GM21737 (cell line): Measurements from ENCODE around the gene CSGALNACT2.

Experiments used
- ATAC-seq: cut with Tn5 transposase; IDR thresholded peaks from one replicate; pipeline ENCODE4 v1.9.1; 2021; ENCODE audit warnings: mild to moderate bottlenecking, moderate library complexity; ENCODE audit not compliant: unreplicated experiment

The CSGALNACT2 gene

DNA sequence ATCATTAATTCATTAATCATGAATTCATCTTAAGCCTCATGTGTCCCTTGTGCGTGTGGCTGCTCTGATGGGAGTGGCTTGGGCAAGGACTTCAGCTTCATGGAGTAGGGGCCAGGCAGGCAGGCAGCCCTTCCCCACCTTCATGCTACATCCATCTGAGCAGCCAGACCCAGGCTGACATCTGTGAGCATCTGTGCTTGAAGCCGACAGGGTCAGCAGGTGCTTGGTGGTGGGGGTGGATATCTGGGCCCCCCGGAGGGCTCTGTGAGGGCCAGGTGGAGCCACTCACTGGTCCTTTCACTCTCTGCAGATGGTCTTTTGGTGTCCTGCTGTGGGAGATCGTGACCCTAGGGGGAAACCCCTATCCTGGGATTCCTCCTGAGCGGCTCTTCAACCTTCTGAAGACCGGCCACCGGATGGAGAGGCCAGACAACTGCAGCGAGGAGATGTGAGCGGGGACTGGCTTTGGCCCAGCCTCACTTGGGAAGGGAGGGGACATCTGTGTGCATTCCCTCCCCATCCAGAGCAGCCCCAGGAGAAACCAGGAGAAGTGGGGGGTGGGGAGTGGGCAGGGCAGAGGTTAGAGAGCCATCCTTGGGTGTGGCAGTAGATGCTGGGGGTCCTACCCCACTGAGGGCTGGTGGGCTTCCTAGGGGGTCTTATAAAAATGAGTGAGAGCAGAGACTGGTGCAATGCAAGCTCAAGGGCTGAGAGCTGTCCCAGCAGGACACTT is 14.7 kb upstream of the CSGALNACT2 start:
- no peak for ATAC-seq

DNA sequence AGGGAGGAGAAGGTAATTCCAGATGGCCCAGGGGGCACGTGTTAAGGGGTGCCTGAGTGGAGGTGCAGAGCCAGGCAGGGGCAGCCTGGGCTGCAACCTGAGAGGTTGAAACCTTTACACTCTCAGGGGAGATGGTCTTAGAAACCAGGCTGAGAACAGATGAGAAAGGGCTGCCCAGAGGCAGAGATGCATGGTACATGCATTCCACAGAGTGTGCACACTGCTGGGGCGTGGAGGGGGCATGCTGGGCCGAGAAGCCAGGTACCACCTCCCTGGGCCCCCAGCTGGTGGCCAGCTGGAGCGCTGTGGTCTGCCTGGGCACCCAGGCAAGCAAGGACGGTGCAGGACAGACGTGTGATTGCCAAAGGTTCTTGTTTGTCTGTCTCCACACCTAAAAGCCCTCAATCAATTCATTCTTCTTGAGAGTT is 14.1 kb upstream of the CSGALNACT2 start:
- ATAC-seq, result no peak

DNA sequence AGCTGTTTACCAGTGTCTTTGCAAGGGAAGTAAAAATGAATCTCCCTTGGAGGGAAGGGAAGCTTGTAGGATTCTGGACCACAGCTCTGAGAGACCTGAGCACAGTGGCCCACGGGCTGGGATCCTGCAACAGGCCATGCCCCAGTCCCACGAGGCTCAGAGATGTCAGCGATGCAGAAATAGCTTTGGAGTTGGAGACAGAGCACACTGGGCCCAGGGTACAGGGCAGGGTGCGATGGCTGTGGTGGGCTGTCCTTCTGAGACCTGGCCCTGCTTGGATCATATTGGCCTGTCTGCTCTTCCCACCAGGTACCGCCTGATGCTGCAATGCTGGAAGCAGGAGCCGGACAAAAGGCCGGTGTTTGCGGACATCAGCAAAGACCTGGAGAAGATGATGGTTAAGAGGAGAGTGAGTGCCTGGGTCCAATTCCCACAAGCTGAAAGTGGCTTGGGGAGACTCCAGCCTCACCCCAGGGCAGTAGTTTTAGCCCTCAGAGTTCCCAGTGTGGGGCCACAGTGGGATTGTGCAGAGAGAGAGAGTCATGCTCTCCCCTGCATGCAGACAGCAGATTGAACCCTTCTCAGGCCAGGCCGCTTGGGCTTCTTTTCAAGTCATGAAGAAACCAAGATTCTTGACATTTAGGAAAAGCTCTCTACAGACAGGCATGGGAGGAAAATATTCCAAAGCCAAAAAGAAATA is 13.5 kb upstream of the CSGALNACT2 start:
- ATAC-seq, result no peak

- ATAC-seq, result no peak
Observed at GRCh38 chr10:43125274-43125845, 12.9 kb upstream of the CSGALNACT2 start.

- ATAC-seq, result no peak
Observed at GRCh38 chr10:43125881-43126731, 12.1 kb upstream of the CSGALNACT2 start.

DNA sequence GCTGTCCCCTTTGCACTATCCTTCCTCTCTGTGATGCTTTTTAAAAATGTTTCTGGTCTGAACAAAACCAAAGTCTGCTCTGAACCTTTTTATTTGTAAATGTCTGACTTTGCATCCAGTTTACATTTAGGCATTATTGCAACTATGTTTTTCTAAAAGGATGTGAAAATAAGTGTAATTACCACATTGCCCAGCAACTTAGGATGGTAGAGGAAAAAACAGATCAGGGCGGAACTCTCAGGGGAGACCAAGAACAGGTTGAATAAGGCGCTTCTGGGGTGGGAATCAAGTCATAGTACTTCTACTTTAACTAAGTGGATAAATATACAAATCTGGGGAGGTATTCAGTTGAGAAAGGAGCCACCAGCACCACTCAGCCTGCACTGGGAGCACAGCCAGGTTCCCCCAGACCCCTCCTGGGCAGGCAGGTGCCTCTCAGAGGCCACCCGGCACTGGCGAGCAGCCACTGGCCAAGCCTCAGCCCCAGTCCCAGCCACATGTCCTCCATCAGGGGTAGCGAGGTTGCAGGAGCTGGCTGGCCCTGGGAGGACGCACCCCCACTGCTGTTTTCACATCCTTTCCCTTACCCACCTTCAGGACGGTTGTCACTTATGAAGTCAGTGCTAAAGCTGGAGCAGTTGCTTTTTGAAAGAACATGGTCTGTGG is 11.4 kb upstream of the CSGALNACT2 start:
- no peak for ATAC-seq

- ATAC-seq, result no peak
Observed at GRCh38 chr10:43127442-43127841, 10.8 kb upstream of the CSGALNACT2 start.

- ATAC-seq, result no peak
Observed at GRCh38 chr10:43128331-43128730, 9.9 kb upstream of the CSGALNACT2 start.

DNA sequence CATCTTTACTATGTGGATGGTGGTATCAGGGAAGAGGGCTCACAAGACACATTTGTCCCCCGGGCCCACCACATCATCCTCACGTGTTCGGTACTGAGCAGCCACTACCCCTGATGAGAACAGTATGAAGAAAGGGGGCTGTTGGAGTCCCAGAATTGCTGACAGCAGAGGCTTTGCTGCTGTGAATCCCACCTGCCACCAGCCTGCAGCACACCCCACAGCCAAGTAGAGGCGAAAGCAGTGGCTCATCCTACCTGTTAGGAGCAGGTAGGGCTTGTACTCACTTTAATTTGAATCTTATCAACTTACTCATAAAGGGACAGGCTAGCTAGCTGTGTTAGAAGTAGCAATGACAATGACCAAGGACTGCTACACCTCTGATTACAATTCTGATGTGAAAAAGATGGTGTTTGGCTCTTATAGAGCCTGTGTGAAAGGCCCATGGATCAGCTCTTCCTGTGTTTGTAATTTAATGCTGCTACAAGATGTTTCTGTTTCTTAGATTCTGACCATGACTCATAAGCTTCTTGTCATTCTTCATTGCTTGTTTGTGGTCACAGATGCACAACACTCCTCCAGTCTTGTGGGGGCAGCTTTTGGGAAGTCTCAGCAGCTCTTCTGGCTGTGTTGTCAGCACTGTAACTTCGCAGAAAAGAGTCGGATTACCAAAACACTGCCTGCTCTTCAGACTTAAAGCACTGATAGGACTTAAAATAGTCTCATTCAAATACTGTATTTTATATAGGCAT is 9.1 kb upstream of the CSGALNACT2 start:
- ATAC-seq, result peak; percentile 59

GRCh38 chr10:43130770-43131171 is 7.5 kb upstream of the CSGALNACT2 start:
- ATAC-seq, result no peak

DNA sequence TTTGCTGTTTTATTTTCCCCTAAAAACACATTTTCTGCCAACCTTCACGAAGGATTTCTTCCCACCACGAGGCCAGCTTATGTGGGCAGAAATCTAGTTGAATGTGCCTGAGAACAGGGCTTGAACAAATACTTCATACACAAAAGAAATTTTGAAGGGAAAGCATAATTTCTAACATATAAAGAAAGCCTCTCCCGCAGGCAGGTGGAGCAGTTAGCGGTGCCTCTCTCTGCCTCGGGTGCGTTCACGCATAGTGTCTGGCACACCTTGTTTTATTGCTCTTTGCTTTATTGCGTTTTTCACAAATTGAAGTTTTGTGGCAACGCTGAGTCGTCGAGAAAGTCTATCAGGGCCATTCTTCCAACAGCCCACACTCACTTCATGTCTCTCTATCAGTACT is 7.0 kb upstream of the CSGALNACT2 start:
- ATAC-seq, result no peak

DNA sequence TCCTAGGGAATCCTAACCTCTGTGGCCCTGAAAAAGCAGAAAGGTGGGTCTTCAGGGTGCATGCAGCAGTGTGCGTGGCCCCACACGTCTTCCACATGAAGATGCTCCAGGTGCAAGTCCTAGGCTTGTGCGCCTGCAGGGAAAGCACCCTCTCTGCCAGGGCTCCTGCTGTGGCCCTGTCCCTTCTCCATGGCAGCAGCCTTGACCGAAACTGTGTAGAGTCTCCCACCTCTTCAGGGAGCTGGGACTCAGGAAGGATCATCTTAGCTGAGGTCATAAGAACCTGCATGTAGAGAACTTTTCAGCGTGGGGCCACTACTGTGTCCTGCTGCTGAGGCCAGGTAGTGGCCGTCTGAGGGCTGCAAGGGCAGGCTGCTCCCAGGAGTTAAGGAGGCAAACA is 6.3 kb upstream of the CSGALNACT2 start:
- ATAC-seq, result no peak

DNA sequence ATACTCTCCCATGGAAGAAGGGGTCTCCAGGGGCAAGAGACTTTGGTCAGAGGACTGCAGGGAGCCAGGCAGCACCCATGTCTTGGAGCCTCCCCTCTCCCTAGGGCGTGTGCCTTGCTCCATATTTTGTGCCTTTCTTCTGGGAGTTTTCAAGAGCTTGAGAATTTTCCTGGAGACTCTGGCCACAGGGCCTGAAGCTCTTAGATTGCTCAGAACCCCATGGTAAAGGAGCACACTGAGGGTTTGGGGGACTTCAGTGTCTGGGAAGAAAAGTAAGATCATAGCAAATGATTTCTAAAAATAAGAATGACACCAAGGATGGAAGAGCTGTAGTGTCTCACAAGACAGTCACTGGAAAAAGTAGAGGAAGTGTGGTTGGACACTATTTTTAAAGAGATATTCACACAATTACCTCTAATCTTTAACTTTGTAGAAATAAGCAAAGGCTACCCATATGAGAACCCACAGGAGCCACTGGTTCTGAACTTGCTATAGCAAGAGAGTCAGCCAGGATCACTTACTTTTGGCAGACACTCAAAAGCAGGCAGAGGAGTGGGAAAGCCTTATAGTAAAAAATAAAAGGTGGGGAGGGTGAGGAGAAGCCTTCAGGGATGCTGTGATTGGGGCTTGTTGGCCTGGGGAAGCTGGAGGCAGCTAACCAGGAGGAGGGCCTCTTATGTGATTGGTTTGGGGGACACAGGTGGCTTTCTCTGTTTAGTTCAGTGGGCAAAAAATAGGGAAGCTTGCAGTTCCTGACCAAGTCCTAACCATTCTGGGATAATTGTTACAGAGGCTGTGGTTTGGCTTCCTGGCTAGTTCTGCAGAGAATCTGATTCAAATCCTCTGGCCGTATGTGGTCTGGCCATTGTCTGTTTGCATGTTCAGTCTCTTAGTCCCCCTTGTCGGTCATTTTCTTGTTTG is 5.1 kb upstream of the CSGALNACT2 start:
- ATAC-seq, result no peak

DNA sequence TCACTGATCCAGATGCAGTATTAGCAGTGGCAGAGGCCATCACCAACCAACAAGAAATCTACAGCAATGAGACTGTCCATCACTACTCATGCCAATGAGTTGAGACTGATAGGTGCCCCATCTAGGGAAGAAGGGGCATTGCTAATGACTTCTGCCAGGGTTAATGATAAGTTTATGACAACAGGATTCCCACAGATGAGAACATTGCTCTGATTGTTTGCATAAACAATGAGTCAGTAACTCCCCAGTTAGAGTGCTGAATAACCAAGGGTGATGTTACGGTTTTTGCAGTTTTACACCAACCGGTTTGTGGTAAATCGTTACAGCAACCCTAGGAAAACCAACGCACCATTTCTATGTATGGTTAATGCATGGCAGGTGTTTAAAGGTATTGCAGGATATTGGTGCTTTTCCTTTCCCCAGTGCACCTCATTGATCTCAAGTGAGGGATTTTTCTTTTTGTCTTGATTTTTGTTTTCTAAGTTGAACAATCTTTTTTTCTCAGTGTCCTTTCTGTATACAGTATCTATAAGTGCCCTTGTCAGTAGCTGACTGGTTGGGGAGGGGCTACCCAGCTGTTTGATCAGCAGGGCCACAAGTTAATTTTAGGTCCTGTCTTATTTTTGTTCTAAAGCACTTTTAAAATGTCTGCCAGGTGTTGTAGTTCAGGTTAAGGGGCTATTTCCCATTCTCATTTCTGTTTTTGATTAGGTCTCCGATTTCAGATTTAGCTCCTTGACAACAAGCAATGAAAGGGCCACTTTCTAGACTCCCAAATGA is 3.9 kb upstream of the CSGALNACT2 start:
- no peak for ATAC-seq

DNA sequence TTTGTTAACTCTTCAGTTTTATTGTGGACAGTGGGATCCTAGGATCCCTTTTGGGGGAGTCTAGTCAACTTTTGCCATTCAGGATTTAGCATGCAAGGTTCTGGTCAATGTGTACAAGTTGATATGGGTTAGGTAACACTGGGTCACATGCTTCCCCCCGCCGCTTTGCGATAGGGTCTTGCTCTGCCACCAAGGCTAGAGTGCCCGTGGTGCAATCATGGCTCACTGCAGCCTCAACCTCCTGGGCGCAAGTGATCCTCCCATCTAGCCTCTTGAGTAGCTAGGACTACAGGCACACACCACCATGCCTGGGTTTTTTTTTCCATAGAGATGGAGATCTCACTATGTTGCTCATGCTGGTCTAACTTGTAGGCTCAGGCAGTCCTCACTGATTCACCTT is 3.2 kb upstream of the CSGALNACT2 start:
- no peak for ATAC-seq

DNA sequence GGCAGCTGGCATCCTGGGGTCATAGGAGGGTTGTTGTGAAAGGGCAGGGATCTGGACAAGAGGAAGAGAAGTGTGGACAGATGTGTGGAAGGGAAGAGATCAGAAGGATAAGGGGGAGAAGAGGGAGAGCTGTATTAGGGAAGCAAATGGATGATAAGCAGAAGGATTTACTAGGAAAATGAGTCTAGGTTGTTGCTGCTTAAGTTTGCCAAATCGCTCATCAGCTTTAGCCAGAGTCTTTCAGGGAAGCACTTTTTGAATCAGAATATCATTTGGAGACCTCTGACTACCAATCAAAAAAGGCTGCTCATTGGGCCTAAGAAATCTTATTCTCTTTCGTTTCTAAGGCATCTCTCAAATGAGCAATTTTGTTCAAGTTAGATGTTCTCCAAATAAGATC is 2.6 kb upstream of the CSGALNACT2 start:
- ATAC-seq, result no peak

- no peak for ATAC-seq
Observed at GRCh38 chr10:43136432-43136831, 1.8 kb upstream of the CSGALNACT2 start.

GRCh38 chr10:43136995-43137716 is 1.1 kb upstream of the CSGALNACT2 start:
- no peak for ATAC-seq
